Calu3 (cell line): ENCODE results near the gene ZDHHC11B. TPM values are rescaled to one million over a fixed set of nuclear protein-coding genes. Genes with fewer than 3 reads are reported as not detected.

Experiments used
- BruUV-seq: library from RNA; stranded (reverse); fragments of 400-500 nt; replicated peaks from 2 replicates; lab custom pipeline; 2021; lab: Mats Ljungman, UMichigan
- CTCF ChIA-PET: fragments of 300-600 bp; sonication (Branson Sonifier 250); formaldehyde crosslinking; loops from one replicate; lab custom pipeline; 2022; ENCODE audit warnings: antibody characterized with exemption; lab: Charles Lee
- DNase-seq: peaks from one replicate; pipeline ENCODE4 v3.0.0; 2022
- H3K27ac Mint-ChIP-seq: one replicate; pipeline ENCODE4 v1.8.0; 2022; ENCODE audit warnings: mixed read lengths; ENCODE audit not compliant: unreplicated experiment
- H3K27me3 Mint-ChIP-seq: one replicate; pipeline ENCODE4 v1.8.0; 2022; ENCODE audit warnings: mixed read lengths; ENCODE audit not compliant: unreplicated experiment
- H3K36me3 Mint-ChIP-seq: one replicate; pipeline ENCODE4 v1.8.0; 2022; ENCODE audit warnings: mild to moderate bottlenecking, moderate library complexity, mixed read lengths; ENCODE audit not compliant: insufficient read depth, unreplicated experiment
- H3K4me1 Mint-ChIP-seq: one replicate; pipeline ENCODE4 v1.8.0; 2022; ENCODE audit warnings: mild to moderate bottlenecking, low read depth, mixed read lengths; ENCODE audit not compliant: unreplicated experiment
- H3K4me3 Mint-ChIP-seq: one replicate; pipeline ENCODE4 v1.8.0; 2022; ENCODE audit warnings: mild to moderate bottlenecking, low read depth, moderate library complexity, mixed read lengths; ENCODE audit not compliant: unreplicated experiment
- H3K9me3 Mint-ChIP-seq: one replicate; pipeline ENCODE4 v1.8.0; 2022; ENCODE audit warnings: low read depth, mixed read lengths; ENCODE audit not compliant: unreplicated experiment
- intact Hi-C: fragments of 100-400 bp; cut with micrococcal nuclease; formaldehyde crosslinking; loops from one replicate; pipeline ENCODE4 v1.10.0; 2022; ENCODE audit not compliant: unreplicated experiment
- total RNA-seq: library from RNA; stranded (reverse); gene quantifications from 2 replicates; pipeline ENCODE4 v1.2.3, GENCODE V29; 2022
- TF ChIP-seq, protein P1 (sequence below): fragments of 200-600 bp; IDR thresholded peaks from one replicate; pipeline ENCODE4 v1.8.0; 2022; ENCODE audit warnings: antibody characterized with exemption; ENCODE audit not compliant: unreplicated experiment

Gene ZDHHC11B
- total RNA-seq, 1 experiment from 2014 or later, result 3.0 TPM

- Mint-ChIP-seq H3K27me3 (peaks cover 11% of the 10 kb centered on the region), H3K36me3 (peaks cover 67% of the 10 kb centered on the region), H3K27ac (peak overlapping the region; percentile 92), H3K4me1 (peaks cover 10% of the 10 kb centered on the region), H3K9me3 (no peaks in the 10 kb centered on the region), H3K4me3 (peak overlapping the region; percentile 64)
- intact Hi-C loops, result loop anchor here (5.0 kb wide), 1 partner anchor 231 kb away; no protein-coding TSS in a partner anchor
- CTCF ChIA-PET, result no interaction called here
- TF ChIP-seq, protein P1, sequence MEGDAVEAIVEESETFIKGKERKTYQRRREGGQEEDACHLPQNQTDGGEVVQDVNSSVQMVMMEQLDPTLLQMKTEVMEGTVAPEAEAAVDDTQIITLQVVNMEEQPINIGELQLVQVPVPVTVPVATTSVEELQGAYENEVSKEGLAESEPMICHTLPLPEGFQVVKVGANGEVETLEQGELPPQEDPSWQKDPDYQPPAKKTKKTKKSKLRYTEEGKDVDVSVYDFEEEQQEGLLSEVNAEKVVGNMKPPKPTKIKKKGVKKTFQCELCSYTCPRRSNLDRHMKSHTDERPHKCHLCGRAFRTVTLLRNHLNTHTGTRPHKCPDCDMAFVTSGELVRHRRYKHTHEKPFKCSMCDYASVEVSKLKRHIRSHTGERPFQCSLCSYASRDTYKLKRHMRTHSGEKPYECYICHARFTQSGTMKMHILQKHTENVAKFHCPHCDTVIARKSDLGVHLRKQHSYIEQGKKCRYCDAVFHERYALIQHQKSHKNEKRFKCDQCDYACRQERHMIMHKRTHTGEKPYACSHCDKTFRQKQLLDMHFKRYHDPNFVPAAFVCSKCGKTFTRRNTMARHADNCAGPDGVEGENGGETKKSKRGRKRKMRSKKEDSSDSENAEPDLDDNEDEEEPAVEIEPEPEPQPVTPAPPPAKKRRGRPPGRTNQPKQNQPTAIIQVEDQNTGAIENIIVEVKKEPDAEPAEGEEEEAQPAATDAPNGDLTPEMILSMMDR, result peak; percentile 84
- peak; percentile 80 for DNase-seq
- BruUV-seq, result no TSS peak
Measured at GRCh38 chr5:671459-672328, 112.8 kb downstream of the ZDHHC11B start.

DNA sequence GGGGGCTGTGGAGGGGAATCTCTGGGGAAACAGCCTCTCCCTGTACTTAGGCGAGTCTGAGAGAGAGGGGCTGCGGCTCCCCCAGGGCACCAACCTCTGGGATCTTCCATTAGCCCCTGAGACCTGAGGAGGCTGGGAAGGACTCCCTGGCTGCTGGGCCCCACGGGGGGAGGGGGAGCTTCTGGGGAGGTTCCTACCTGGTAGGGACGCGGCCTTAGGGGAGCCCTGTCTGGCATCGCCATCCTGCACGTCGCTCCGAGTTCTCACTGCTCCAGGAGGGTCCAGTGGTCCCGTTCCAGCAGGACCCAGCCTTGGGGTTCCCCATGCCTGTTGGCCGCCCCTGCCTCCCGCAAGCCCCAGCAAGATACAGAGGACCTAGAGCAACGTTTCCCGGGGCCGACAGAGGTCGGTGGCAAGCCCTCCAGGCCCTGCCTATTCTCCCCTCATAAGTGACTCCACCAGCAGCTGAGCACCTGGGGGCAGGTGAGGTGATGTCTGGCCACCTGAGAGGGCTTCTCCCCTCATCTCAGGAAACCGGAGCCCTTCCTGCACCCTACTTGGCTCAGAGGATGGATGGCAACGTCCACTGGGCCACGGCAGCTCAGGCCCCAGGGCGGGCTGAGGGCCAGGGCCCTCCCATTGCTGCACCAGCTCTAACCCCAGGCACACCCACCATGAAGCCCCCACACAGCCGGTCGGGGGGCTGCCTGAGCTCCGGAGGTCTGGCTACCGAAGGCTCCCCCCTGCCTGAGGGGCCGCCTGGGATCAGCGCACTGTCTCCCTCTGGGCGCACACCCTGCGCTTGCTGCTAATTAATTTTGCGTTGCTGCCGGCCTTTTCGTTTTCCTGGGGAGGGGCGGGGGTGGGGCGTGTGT lies 113.9 kb downstream of the ZDHHC11B start:
- BruUV-seq, result no TSS peak

DNA sequence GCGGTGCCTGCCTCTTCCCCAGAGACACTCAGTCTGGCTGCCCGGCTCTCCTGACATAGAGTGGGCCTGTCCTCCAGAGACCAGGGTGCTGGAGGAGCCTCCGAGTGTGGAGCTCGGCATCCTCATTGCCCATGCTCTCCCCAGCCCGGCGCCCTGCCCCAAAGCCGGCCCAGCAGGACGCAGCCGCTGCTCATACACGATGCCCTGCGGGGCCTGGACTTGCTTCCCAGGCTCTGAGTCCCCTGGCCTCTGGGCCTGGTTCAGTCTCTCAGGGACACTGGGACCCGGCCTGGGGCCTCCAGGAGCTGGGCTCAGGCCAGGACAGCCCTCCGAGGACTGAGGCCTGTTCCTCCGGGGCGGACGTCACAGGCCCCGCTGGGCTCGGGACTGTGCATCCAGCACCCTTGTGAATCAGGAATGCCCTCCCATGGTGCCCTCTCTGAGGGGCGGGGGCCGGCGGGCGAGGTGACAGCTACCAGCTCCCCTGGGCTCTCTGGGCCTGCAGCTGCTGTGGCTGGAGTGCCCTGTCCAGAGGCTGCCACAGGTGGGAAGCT lies 114.6 kb downstream of the ZDHHC11B start:
- Mint-ChIP-seq H3K9me3 (no peaks in the 10 kb centered on the region), H3K4me1 (peaks cover 10% of the 10 kb centered on the region), H3K36me3 (peaks cover 59% of the 10 kb centered on the region), H3K27ac (no peak overlapping the region), H3K4me3 (no peak overlapping the region), H3K27me3 (no peaks in the 10 kb centered on the region)
- no TSS peak for BruUV-seq
- intact Hi-C loops, result loop anchor here (5.0 kb wide), 1 partner anchor 232 kb away; no protein-coding TSS in a partner anchor
- DNase-seq, result no peak
- CTCF ChIA-PET, result no interaction called here
- TF ChIP-seq, protein P1, result no peak

More for the DNA sequence above, 113.9 kb downstream of the ZDHHC11B start:
- intact Hi-C loops, result loop anchor here (5.0 kb wide), 1 partner anchor 232 kb away; no protein-coding TSS in a partner anchor
- Mint-ChIP-seq H3K27ac (no peak overlapping the region), H3K4me1 (peaks cover 10% of the 10 kb centered on the region), H3K27me3 (peaks cover under 1% of the 10 kb centered on the region), H3K4me3 (no peak overlapping the region), H3K36me3 (peaks cover 57% of the 10 kb centered on the region), H3K9me3 (no peaks in the 10 kb centered on the region)
- DNase-seq, result no peak
- TF ChIP-seq, protein P1, result no peak
- CTCF ChIA-PET, result interaction anchor here (0.7 kb wide), 1 partner anchor 67 kb away, joined by 10 read pairs; no protein-coding TSS in a partner anchor

DNA sequence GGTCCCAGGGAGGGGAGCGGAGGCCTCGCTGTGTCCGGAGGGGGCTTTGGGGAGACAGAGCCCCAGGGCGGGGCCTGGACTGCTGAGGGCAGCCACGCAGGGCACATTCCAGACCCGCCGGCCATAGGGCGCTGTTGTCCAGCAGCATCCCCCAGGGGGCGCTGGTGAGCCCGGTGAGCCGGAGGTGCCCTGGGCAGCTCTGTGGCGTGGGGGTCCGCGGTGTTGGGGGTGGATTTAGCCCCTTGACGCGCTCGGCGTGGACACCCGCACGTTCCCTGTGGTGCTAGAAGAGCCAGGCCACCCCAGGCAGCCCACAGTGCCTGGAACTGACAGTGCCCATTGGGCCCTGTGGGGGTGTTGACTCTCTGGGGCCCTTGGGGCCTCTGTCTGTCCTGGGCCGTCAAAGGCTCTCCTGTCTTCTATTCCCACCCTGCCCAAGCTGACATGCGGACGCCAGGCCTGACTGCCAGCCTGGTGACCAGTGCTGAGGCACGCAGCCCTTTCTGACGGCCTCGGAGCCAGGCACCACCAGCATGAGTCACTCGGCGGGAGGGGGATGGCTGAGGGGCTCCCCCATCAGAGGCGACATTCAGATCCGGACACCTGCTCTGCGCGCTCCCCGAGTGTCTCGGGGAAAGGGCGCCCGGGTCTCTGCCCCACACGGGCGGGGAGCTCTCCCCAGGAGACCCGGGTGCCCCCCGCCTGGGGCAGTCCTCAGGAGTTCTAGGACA lies 115.3 kb downstream of the ZDHHC11B start:
- peaks cover 57% of the 10 kb centered on the region for H3K36me3 Mint-ChIP-seq
- no peak overlapping the region for H3K4me3 Mint-ChIP-seq
- no peak for DNase-seq
- BruUV-seq, result no TSS peak
- peaks cover 10% of the 10 kb centered on the region for H3K4me1 Mint-ChIP-seq
- no peaks in the 10 kb centered on the region for H3K27me3 Mint-ChIP-seq
- no peak overlapping the region for H3K27ac Mint-ChIP-seq
- CTCF ChIA-PET, result no interaction called here
- intact Hi-C loops, result no loop called here
- TF ChIP-seq, protein P1, result peak; percentile 70
- no peaks in the 10 kb centered on the region for H3K9me3 Mint-ChIP-seq
